ENCODE measurements around the gene RANBP17.

Gene RANBP17

GRCh38 chr5:171323007-171323406 lies 461.2 kb downstream of the RANBP17 start:
- no peak for DNase-seq

GRCh38 chr5:171323806-171324632 lies 462.2 kb downstream of the RANBP17 start:
- no peak for DNase-seq

GRCh38 chr5:171330021-171330420 lies 468.2 kb downstream of the RANBP17 start:
- no peak for DNase-seq

GRCh38 chr5:171335616-171336015 lies 473.8 kb downstream of the RANBP17 start:
- no peak for DNase-seq

DNA sequence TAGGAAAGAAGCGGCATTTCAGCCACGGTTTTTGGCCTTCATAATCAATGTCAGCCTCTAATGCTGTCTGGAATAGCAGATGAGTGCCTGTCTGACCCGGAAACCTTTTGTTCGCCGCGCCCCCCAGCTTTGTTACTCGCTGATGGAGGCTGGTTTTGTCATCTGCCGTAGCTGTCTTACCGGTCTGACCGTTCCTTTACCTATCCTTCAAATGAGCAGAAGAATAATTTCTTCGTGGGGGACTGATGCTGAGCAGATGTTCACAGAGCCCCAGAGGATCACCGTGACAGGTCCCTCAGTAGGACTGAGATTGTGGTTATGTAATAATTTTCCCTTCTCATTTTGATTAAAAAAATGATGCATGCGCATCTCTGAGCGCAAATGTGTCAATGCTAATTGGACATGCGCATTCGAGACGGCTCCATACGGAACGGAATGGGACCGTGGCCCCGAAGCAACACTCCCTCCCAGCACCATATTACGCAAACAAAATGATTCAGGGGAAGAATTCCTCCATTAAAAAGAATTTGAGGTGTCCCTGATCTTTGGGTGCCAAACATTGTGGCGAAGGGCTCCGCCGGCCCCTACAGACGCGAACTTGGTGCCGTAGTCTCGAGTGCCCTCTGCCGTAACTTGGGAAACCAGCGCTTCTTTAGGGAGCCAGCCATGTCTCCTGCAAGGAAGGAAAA lies 474.8 kb downstream of the RANBP17 start:
- DNase-seq, result no peak

- DNase-seq, result no peak
These were observed 475.4 kb downstream of the RANBP17 start for GRCh38 chr5:171337210-171337569.

GRCh38 chr5:171340042-171340441 lies 478.2 kb downstream of the RANBP17 start:
- DNase-seq, result no peak

DNA sequence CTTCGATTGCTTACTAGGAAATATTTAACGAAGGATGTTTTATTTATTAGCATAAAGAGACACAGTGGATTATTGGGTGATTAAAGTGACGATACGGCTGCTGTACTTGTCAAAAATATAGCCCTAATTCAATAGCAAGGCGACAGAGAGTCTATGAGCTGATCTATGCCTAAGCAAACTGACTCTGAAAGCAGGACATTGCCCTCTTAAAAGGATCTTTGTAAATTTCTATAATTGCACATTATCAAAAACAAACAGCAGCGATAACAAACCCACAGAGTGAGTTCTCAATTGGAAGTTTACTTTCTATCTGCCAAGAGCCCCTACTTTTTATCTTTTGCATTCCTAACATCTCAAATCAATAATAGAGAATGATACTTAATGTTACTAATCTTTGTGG lies 478.7 kb downstream of the RANBP17 start:
- no peak for DNase-seq

- DNase-seq, result no peak
These were observed 480.7 kb downstream of the RANBP17 start for GRCh38 chr5:171342362-171343111.

DNA sequence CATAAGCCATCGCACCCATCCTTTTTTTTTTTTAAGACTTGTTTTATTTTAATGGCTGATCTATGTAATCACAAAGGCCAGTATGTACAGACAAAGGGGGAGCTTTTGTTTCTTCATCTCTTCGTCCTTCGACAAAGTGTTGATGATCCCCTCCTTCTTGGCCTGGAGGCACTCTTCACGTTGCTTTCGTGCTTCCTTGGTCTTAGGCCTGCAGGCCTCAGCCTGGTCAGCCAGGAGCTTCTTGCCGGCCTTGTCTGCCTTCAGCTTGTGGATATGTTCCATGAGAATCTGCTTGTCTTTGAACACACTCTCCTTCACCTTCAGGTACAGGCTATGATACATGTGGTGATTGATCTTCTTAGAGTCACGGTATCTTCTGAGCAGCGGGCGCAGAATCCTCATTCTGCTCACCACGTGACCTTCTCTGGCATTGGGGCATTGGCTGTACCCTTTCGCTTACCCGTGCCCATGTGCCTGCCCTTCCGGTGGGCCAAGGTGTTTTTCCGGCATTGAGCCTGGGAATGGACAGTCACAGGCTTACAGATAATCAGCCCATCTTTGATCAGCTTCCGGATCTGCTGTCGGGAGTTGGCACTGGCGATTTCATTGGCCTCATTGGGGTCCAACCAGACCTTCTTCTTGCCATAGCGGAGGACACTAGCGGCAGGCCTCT lies 483.3 kb downstream of the RANBP17 start:
- DNase-seq, result no peak

Measured in cortex of kidney (tissue), 1 donor.